ENCODE data around the gene ARID1A.

DNA sequence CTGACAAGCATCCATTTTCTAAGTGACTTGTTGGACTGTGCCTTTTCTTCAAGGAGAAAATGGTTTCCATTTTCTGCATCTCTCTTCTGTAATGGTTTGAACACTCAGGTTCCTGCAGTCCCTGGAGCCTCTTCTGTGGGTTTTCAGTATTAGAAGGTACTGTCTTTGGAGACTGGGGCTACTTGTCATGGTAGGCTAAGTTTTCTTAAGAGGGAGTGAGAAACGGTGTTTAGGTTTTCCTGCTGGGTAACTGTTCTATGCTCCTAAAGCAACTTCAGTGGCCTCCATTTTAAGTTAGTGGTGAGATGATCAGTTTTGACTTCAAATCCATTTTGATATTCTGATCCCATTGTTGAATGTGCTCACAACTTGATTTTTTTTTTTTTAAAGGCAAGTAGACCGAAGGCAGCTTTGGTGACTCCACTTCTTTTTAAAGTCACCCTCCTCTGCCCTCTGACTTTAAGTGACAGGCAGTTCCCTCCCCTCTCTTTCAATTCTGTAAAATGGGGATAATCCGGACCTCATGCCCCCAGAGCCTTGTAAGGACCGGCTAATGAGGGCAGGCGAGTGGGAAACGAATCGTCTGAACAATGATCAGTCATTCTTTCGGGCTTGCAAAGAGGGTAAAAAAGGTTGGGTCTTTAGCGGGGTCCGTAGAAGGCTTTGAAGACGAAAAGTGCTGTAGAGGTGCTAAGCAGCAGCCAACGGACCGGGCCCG is 1.0 kb upstream of the ARID1A start:
- TF ChIP-seq, protein P1, sequence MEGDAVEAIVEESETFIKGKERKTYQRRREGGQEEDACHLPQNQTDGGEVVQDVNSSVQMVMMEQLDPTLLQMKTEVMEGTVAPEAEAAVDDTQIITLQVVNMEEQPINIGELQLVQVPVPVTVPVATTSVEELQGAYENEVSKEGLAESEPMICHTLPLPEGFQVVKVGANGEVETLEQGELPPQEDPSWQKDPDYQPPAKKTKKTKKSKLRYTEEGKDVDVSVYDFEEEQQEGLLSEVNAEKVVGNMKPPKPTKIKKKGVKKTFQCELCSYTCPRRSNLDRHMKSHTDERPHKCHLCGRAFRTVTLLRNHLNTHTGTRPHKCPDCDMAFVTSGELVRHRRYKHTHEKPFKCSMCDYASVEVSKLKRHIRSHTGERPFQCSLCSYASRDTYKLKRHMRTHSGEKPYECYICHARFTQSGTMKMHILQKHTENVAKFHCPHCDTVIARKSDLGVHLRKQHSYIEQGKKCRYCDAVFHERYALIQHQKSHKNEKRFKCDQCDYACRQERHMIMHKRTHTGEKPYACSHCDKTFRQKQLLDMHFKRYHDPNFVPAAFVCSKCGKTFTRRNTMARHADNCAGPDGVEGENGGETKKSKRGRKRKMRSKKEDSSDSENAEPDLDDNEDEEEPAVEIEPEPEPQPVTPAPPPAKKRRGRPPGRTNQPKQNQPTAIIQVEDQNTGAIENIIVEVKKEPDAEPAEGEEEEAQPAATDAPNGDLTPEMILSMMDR (IDR thresholded peaks at IDR 0.05 in 4 of 5, conservative IDR thresholded peaks at IDR 0.05 in 1 of 5): no peak
- TF ChIP-seq POLR2A (IDR thresholded peaks at IDR 0.05): no peak

All from gastrocnemius medialis (tissue), 4 donors.